ENCODE results near the gene CCL16. TPM values are rescaled to one million over a fixed set of nuclear protein-coding genes. Genes with fewer than 3 reads are reported as not detected.
"Not testable (repeated sequence)": the region's sequence is repeated elsewhere in the genome, so short reads cannot be mapped to it uniquely, and the experiment has no call there.

The CCL16 gene
- total RNA-seq, 4 donors from 2014 or later = 0.81 TPM; not detected in 3

- no peaks in the 10 kb centered on the region for H3K9me3 ChIP-seq
- no peak for TF ChIP-seq CTCF (IDR thresholded peaks at IDR 0.05)
- TF ChIP-seq POLR2A (IDR thresholded peaks at IDR 0.05) = no peak
- H3K27ac ChIP-seq = no peak within 1 kb of the TSS
- H3K27me3 ChIP-seq = no peaks in the 10 kb centered on the region
- intact Hi-C loops (cut with DNase I) = no loop called here
- 27 to 47% methylated on average over 5 to 6 of the region's 6 CpGs for WGBS, 2 donors
- no peak within 1 kb of the TSS for H3K4me3 ChIP-seq (replicated peaks in 1 of 3)
- H3K36me3 ChIP-seq = no peaks in the 10 kb centered on the region
- DNase-seq = no peak
- no peaks in the 10 kb centered on the region for H3K4me1 ChIP-seq
These were observed 36.5 kb upstream of the CCL16 start, which contains the start of gene CCL23 for GRCh38 chr17:36017799-36018198. Gene CCL23, minus strand, starts transcription at chr17:36017972. Its CDS starts 75 bp downstream, at chr17:36017897.

- DNase-seq = no peak
- WGBS, 2 donors = 95 to 97% methylated on average over 2 of the region's 2 CpGs
- Histone ChIP-seq H3K27me3 (no peaks in the 10 kb centered on the region), H3K36me3 (no peaks in the 10 kb centered on the region), H3K27ac (no peak overlapping the region), H3K4me3 (replicated peaks in 1 of 3) (no peak overlapping the region), H3K4me1 (no peaks in the 10 kb centered on the region), H3K9me3 (no peaks in the 10 kb centered on the region)
- intact Hi-C loops (cut with DNase I) = no loop called here
- no peak for TF ChIP-seq CTCF (IDR thresholded peaks at IDR 0.05)
- TF ChIP-seq POLR2A (IDR thresholded peaks at IDR 0.05) = no peak
These were observed 35.3 kb upstream of the CCL16 start for GRCh38 chr17:36016555-36016954.

GRCh38 chr17:36015895-36016294, 34.6 kb upstream of the CCL16 start:
- H3K27ac ChIP-seq; H3K9me3 ChIP-seq; H3K4me1 ChIP-seq; intact Hi-C loops (cut with DNase I); H3K4me3 ChIP-seq (replicated peaks in 1 of 3); H3K36me3 ChIP-seq; DNase-seq; H3K27me3 ChIP-seq: not testable (repeated sequence)
- WGBS, 2 donors = 95 to 96% methylated on average over 4 of the region's 4 CpGs

- no peaks in the 10 kb centered on the region for H3K27me3 ChIP-seq
- H3K4me3 ChIP-seq (replicated peaks in 1 of 3) = no peak overlapping the region
- 84 to 92% methylated on average over 5 of the region's 5 CpGs for WGBS, 2 donors
- no peak overlapping the region for H3K27ac ChIP-seq
- no peaks in the 10 kb centered on the region for H3K9me3 ChIP-seq
- no peaks in the 10 kb centered on the region for H3K36me3 ChIP-seq
- intact Hi-C loops (cut with DNase I) = no loop called here
- no peaks in the 10 kb centered on the region for H3K4me1 ChIP-seq
- no peak for DNase-seq
- no peak for TF ChIP-seq CTCF (IDR thresholded peaks at IDR 0.05)
- TF ChIP-seq POLR2A (IDR thresholded peaks at IDR 0.05) = no peak
These were observed 33.6 kb upstream of the CCL16 start for GRCh38 chr17:36014946-36015345.

GRCh38 chr17:36011201-36011600, 29.9 kb upstream of the CCL16 start:
- Histone ChIP-seq H3K36me3 (no peaks in the 10 kb centered on the region), H3K4me1 (no peaks in the 10 kb centered on the region), H3K9me3 (no peaks in the 10 kb centered on the region), H3K27ac (no peak overlapping the region), H3K4me3 (replicated peaks in 1 of 3) (no peak overlapping the region), H3K27me3 (no peaks in the 10 kb centered on the region)
- intact Hi-C loops (cut with DNase I) = no loop called here
- TF ChIP-seq CTCF (IDR thresholded peaks at IDR 0.05) = no peak
- no peak for TF ChIP-seq POLR2A (IDR thresholded peaks at IDR 0.05)
- WGBS, 2 donors = 77 to 86% methylated on average over 2 of the region's 2 CpGs
- DNase-seq = no peak
